Stimulated activated memory B cell treated with anti-CD40 and anti-IgM and Interleukin-4, amounts not matched to agents 10 μg/mL and 1 μg/mL and 100 μg/mL, for 72 hours (primary cell): ENCODE results near the gene COQ8A.
A peak's percentile ranks its signal among the peaks of the same experiment; 100 is the strongest.

Experiments
- ATAC-seq: fragments of 150-1000 bp; cut with Tn5 transposase; 2 replicates; pipeline ENCODE4 v1.10.0; 2021
- H3K27ac Mint-ChIP-seq: one replicate; pipeline ENCODE4 v1.8.0; 2022; ENCODE audit warnings: mild to moderate bottlenecking, mixed read lengths
- H3K27me3 Mint-ChIP-seq: one replicate; pipeline ENCODE4 v1.8.0; 2022; ENCODE audit warnings: mixed read lengths
- H3K36me3 Mint-ChIP-seq: one replicate; pipeline ENCODE4 v1.8.0; 2022; ENCODE audit warnings: mixed read lengths
- H3K4me1 Mint-ChIP-seq: one replicate; pipeline ENCODE4 v1.8.0; 2022; ENCODE audit warnings: mixed read lengths
- H3K4me3 Mint-ChIP-seq: one replicate; pipeline ENCODE4 v1.8.0; 2022; ENCODE audit warnings: mild to moderate bottlenecking, moderate library complexity, mixed read lengths
- H3K9me3 Mint-ChIP-seq: one replicate; pipeline ENCODE4 v1.8.0; 2022; ENCODE audit warnings: mixed read lengths

The COQ8A gene

GRCh38 chr1:226980122-226980560 is 40.0 kb downstream of the COQ8A start:
- H3K27me3 Mint-ChIP-seq = no peaks in the 10 kb centered on the region
- H3K9me3 Mint-ChIP-seq = no peaks in the 10 kb centered on the region
- no peak overlapping the region for H3K27ac Mint-ChIP-seq
- peaks cover 43% of the 10 kb centered on the region for H3K36me3 Mint-ChIP-seq
- H3K4me3 Mint-ChIP-seq = no peak overlapping the region
- ATAC-seq = no peak
- no peaks in the 10 kb centered on the region for H3K4me1 Mint-ChIP-seq

- no peak overlapping the region for H3K27ac Mint-ChIP-seq
- no peaks in the 10 kb centered on the region for H3K4me1 Mint-ChIP-seq
- no peaks in the 10 kb centered on the region for H3K27me3 Mint-ChIP-seq
Measured at GRCh38 chr1:226980565-226981385, 40.7 kb downstream of the COQ8A start.

GRCh38 chr1:226981386-226981817 is 41.3 kb downstream of the COQ8A start:
- ATAC-seq = no peak
- no peaks in the 10 kb centered on the region for H3K4me1 Mint-ChIP-seq
- H3K36me3 Mint-ChIP-seq = peaks cover 55% of the 10 kb centered on the region

More at GRCh38 chr1:226980565-226981385, 40.7 kb downstream of the COQ8A start:
- no peak for ATAC-seq
- H3K9me3 Mint-ChIP-seq = no peaks in the 10 kb centered on the region
- peaks cover 48% of the 10 kb centered on the region for H3K36me3 Mint-ChIP-seq
- no peak overlapping the region for H3K4me3 Mint-ChIP-seq

GRCh38 chr1:226981838-226982237 is 41.7 kb downstream of the COQ8A start:
- H3K27me3 Mint-ChIP-seq = no peaks in the 10 kb centered on the region
- peaks cover 59% of the 10 kb centered on the region for H3K36me3 Mint-ChIP-seq
- H3K27ac Mint-ChIP-seq = no peak overlapping the region
- no peaks in the 10 kb centered on the region for H3K9me3 Mint-ChIP-seq
- H3K4me3 Mint-ChIP-seq = no peak overlapping the region
- no peak for ATAC-seq
- H3K4me1 Mint-ChIP-seq = no peaks in the 10 kb centered on the region

More at GRCh38 chr1:226981386-226981817, 41.3 kb downstream of the COQ8A start:
- no peak overlapping the region for H3K27ac Mint-ChIP-seq
- no peak overlapping the region for H3K4me3 Mint-ChIP-seq
- no peaks in the 10 kb centered on the region for H3K27me3 Mint-ChIP-seq
- no peaks in the 10 kb centered on the region for H3K9me3 Mint-ChIP-seq

- H3K9me3 Mint-ChIP-seq = no peaks in the 10 kb centered on the region
- peaks cover 65% of the 10 kb centered on the region for H3K36me3 Mint-ChIP-seq
- H3K4me3 Mint-ChIP-seq = no peak overlapping the region
Measured at GRCh38 chr1:226982451-226983177, 42.5 kb downstream of the COQ8A start.

GRCh38 chr1:226983247-226983991 is 43.3 kb downstream of the COQ8A start:
- Mint-ChIP-seq H3K27ac (peak overlapping the region; percentile 26), H3K27me3 (no peaks in the 10 kb centered on the region), H3K36me3 (peaks cover 58% of the 10 kb centered on the region), H3K9me3 (no peaks in the 10 kb centered on the region), H3K4me1 (no peaks in the 10 kb centered on the region), H3K4me3 (no peak overlapping the region)
- no peak for ATAC-seq

More at GRCh38 chr1:226982451-226983177, 42.5 kb downstream of the COQ8A start:
- ATAC-seq = no peak
- Mint-ChIP-seq H3K27ac (no peak overlapping the region), H3K27me3 (no peaks in the 10 kb centered on the region), H3K4me1 (no peaks in the 10 kb centered on the region)

GRCh38 chr1:226983992-226984364 is 43.9 kb downstream of the COQ8A start:
- H3K27me3 Mint-ChIP-seq = no peaks in the 10 kb centered on the region
- H3K9me3 Mint-ChIP-seq = no peaks in the 10 kb centered on the region
- H3K27ac Mint-ChIP-seq = peak overlapping the region; percentile 26
- H3K36me3 Mint-ChIP-seq = peaks cover 52% of the 10 kb centered on the region
- no peak for ATAC-seq
- no peak overlapping the region for H3K4me3 Mint-ChIP-seq
- no peaks in the 10 kb centered on the region for H3K4me1 Mint-ChIP-seq

GRCh38 chr1:226984521-226985238 is 44.6 kb downstream of the COQ8A start:
- peaks cover 51% of the 10 kb centered on the region for H3K36me3 Mint-ChIP-seq

GRCh38 chr1:226985239-226985838 is 45.2 kb downstream of the COQ8A start:
- Mint-ChIP-seq H3K9me3 (no peaks in the 10 kb centered on the region), H3K4me3 (no peak overlapping the region), H3K36me3 (peaks cover 51% of the 10 kb centered on the region), H3K27me3 (no peaks in the 10 kb centered on the region), H3K4me1 (peaks cover 12% of the 10 kb centered on the region), H3K27ac (no peak overlapping the region)
- no peak for ATAC-seq

More at GRCh38 chr1:226984521-226985238, 44.6 kb downstream of the COQ8A start:
- no peaks in the 10 kb centered on the region for H3K27me3 Mint-ChIP-seq
- no peak for ATAC-seq
- H3K4me3 Mint-ChIP-seq = no peak overlapping the region
- H3K27ac Mint-ChIP-seq = peak overlapping the region; percentile 26
- no peaks in the 10 kb centered on the region for H3K9me3 Mint-ChIP-seq
- peaks cover 6% of the 10 kb centered on the region for H3K4me1 Mint-ChIP-seq

- Mint-ChIP-seq H3K27me3 (no peaks in the 10 kb centered on the region), H3K27ac (no peak overlapping the region)
- ATAC-seq = no peak
Measured at GRCh38 chr1:226985839-226986463, 45.9 kb downstream of the COQ8A start.

GRCh38 chr1:226986496-226987178 is 46.5 kb downstream of the COQ8A start:
- Mint-ChIP-seq H3K27ac (peak overlapping the region; percentile 81), H3K36me3 (peaks cover 51% of the 10 kb centered on the region), H3K4me1 (peaks cover 16% of the 10 kb centered on the region)

More at GRCh38 chr1:226985839-226986463, 45.9 kb downstream of the COQ8A start:
- peaks cover 51% of the 10 kb centered on the region for H3K36me3 Mint-ChIP-seq
- H3K9me3 Mint-ChIP-seq = no peaks in the 10 kb centered on the region
- peaks cover 16% of the 10 kb centered on the region for H3K4me1 Mint-ChIP-seq
- H3K4me3 Mint-ChIP-seq = no peak overlapping the region

GRCh38 chr1:226987179-226987536 is 47.1 kb downstream of the COQ8A start:
- H3K4me1 Mint-ChIP-seq = peaks cover 16% of the 10 kb centered on the region
- no peak overlapping the region for H3K4me3 Mint-ChIP-seq
- ATAC-seq = no peak
- H3K36me3 Mint-ChIP-seq = peaks cover 46% of the 10 kb centered on the region
- peak overlapping the region; percentile 81 for H3K27ac Mint-ChIP-seq
- no peaks in the 10 kb centered on the region for H3K27me3 Mint-ChIP-seq
- no peaks in the 10 kb centered on the region for H3K9me3 Mint-ChIP-seq

More at GRCh38 chr1:226986496-226987178, 46.5 kb downstream of the COQ8A start:
- Mint-ChIP-seq H3K27me3 (no peaks in the 10 kb centered on the region), H3K4me3 (no peak overlapping the region), H3K9me3 (no peaks in the 10 kb centered on the region)
- no peak for ATAC-seq

- peaks cover 42% of the 10 kb centered on the region for H3K36me3 Mint-ChIP-seq
- no peaks in the 10 kb centered on the region for H3K27me3 Mint-ChIP-seq
- H3K4me1 Mint-ChIP-seq = peaks cover 16% of the 10 kb centered on the region
- no peak overlapping the region for H3K4me3 Mint-ChIP-seq
- no peak for ATAC-seq
- H3K27ac Mint-ChIP-seq = peak overlapping the region; percentile 81
- H3K9me3 Mint-ChIP-seq = no peaks in the 10 kb centered on the region
Measured at GRCh38 chr1:226987623-226988333, 47.7 kb downstream of the COQ8A start.
